Upper lobe of right lung (tissue), 1 donor: ENCODE measurements around the gene EGFL6. TPM values are rescaled to one million over a fixed set of nuclear protein-coding genes. Genes with fewer than 3 reads are reported as not detected.
"Not testable (repeated sequence)": the region's sequence is repeated elsewhere in the genome, so short reads cannot be mapped to it uniquely, and the experiment has no call there.

Experiments used
- ATAC-seq: fragments of 200-7000 bp; cut with Tn5 transposase; one replicate; pipeline ENCODE4 v1.9.1; 2020; ENCODE audit warnings: mild to moderate bottlenecking, moderate library complexity
- DNase-seq: peaks from one replicate; pipeline ENCODE4 v3.0.0-alpha.2; 2020
- H3K27ac ChIP-seq: fragments of 200-600 bp; one replicate; pipeline ENCODE4 v1.8.0; 2022
- H3K27me3 ChIP-seq: fragments of 200-600 bp; one replicate; pipeline ENCODE4 v1.8.0; 2022; ENCODE audit warnings: mild to moderate bottlenecking
- H3K36me3 ChIP-seq: fragments of 200-600 bp; one replicate; pipeline ENCODE4 v1.8.0; 2022
- H3K4me1 ChIP-seq: fragments of 200-600 bp; one replicate; pipeline ENCODE4 v1.8.0; 2022
- H3K4me3 ChIP-seq: fragments of 200-600 bp; one replicate; pipeline ENCODE4 v1.8.0; 2022; ENCODE audit warnings: mild to moderate bottlenecking
- H3K9me3 ChIP-seq: fragments of 200-600 bp; one replicate; pipeline ENCODE4 v1.8.0; 2022
- CTCF ChIP-seq: fragments of 200-600 bp; IDR thresholded peaks from one replicate; pipeline ENCODE4 v1.8.0; 2022; ENCODE audit warnings: antibody characterized with exemption
- intact Hi-C: fragments of 100-400 bp; cut with DNase I; formaldehyde crosslinking; loops from one replicate; pipeline ENCODE4 v1.11.0; 2022
- total RNA-seq: library from RNA; stranded (reverse); fragmentation: NEBNext Ultra II Directional; extraction: Animal tissue kit (Norgen Biotek cat#: 25700); gene quantifications from one replicate; pipeline ENCODE4 v1.2.1, GENCODE V29; 2021
- donor health status: DM: no; HTN: yes; CAD: no; lungs with severe emphysema.

Gene EGFL6
- total RNA-seq, 1 donor from 2014 or later, result 10.1 TPM

DNA sequence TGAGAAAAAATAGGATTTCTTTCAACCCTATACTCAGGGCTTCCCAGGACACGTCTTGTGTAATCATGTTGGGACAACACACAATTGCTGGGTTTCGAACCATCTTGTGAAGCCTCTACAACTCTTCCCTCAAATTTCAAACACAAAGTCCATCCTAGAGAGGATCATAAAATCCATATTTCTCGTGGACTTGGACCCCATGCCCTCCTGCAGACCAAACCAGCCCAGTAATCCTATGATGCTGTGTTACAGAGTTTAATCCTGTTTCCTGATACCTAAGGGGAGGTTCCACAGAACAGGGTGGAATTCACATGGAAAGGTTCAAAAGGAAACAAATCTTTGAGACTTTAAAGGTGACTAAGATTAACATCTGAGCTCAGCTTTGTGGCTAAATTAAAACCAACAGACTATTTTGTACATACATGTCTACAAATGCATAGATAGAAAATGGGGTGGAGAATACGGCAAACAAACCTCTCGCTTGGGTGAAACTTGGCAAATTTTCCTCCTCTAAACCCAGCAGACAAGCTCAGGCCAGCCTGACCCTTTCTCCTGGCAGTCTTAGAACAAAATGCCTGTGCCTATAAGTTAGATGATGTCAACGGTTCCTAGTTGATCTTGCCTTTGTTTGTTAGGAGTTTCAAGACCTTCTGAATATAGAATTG, 38.1 kb downstream of the EGFL6 start:
- Histone ChIP-seq H3K27ac (no peak overlapping the region), H3K4me3 (no peak overlapping the region), H3K27me3 (no peaks in the 10 kb centered on the region), H3K4me1 (no peaks in the 10 kb centered on the region), H3K9me3 (no peaks in the 10 kb centered on the region), H3K36me3 (no peaks in the 10 kb centered on the region)
- ATAC-seq, result no peak
- intact Hi-C loops, result no loop called here
- no peak for TF ChIP-seq CTCF
- no peak for DNase-seq

DNA sequence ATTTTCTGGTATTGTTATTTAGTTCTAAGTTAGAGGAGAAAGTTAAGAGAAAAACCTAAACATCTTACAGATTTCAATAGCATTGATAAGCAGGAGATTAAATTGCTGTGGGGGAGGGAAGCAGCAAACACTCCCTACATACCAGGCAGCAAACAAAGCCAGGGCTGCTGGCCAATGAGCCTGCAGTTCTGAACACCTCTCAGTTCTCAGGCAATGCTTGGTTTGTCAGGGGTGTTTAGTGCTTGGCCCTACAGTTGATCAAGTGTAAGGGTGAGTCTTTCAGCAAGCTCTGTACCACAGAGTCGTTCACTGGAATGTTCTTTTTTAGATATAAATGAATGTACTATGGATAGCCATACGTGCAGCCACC, 38.6 kb downstream of the EGFL6 start:
- no peak for DNase-seq
- intact Hi-C loops, result no loop called here
- H3K4me3 ChIP-seq, result no peak overlapping the region
- no peaks in the 10 kb centered on the region for H3K36me3 ChIP-seq
- no peak overlapping the region for H3K27ac ChIP-seq
- H3K27me3 ChIP-seq, result no peaks in the 10 kb centered on the region
- TF ChIP-seq CTCF, result no peak
- ATAC-seq, result no peak
- no peaks in the 10 kb centered on the region for H3K9me3 ChIP-seq
- H3K4me1 ChIP-seq, result no peaks in the 10 kb centered on the region

DNA sequence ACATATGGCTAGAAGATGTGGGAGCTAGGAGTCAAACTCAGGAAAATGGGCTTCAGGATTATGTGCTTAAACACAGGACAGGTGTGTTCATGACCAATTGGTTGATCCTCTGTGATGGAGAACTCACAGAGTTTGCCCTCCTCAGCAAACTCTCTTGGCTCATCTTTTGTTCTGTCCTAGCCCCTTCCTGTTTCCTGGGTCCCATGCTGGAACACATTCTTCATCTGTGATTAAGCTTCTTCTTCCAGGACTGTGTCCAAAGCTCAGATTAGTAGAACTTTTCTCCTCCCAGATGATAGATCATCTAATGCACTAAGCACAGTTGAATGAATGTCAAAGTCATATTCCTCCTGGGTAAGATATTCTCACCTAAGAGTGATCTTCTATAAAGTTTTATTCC, 44.8 kb downstream of the EGFL6 start:
- Histone ChIP-seq H3K9me3 (no peaks in the 10 kb centered on the region), H3K4me1 (no peaks in the 10 kb centered on the region), H3K27ac (no peak overlapping the region), H3K36me3 (no peaks in the 10 kb centered on the region), H3K4me3 (no peak overlapping the region), H3K27me3 (no peaks in the 10 kb centered on the region)
- ATAC-seq, result no peak
- TF ChIP-seq CTCF, result no peak
- no peak for DNase-seq
- intact Hi-C loops, result no loop called here

- H3K4me3 ChIP-seq, result no peak overlapping the region
- intact Hi-C loops, result no loop called here
- no peak for TF ChIP-seq CTCF
- H3K36me3 ChIP-seq, result no peaks in the 10 kb centered on the region
- no peaks in the 10 kb centered on the region for H3K4me1 ChIP-seq
- DNase-seq (no peak), ATAC-seq (no peak)
- no peaks in the 10 kb centered on the region for H3K9me3 ChIP-seq
- H3K27me3 ChIP-seq, result no peaks in the 10 kb centered on the region
- H3K27ac ChIP-seq, result no peak overlapping the region
These were observed 50.8 kb downstream of the EGFL6 start for GRCh38 chrX:13620207-13620606.

DNA sequence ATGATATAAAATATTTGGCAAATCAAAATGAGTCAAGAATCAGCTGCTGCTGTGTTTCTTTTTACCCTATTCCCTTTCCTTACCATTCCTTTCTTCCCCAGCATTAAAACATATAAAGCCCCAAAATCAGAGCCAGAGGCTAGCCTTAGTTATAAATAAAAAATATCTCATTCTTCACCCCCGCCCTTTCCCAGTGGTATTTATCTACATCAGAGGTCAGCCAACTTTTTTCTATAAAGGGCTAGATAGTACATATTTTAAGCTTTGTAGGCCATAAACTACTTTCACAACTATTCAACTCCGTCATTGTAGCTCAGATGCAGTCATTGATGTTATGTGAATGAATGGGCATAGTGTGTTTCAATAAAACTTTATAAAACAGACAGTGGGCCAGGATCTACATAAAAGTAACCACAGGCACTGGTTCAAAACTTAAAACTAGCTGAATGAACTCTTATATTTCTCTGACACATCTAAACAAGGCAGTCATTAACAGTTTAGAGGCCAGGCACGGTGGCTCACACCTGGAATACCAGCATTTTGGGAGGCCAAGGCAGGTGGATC, 53.1 kb downstream of the EGFL6 start:
- DNase-seq (no peak), ATAC-seq (no peak)
- no peak overlapping the region for H3K4me3 ChIP-seq
- H3K27ac ChIP-seq, result no peak overlapping the region
- H3K27me3 ChIP-seq, result no peaks in the 10 kb centered on the region
- H3K4me1 ChIP-seq, result no peaks in the 10 kb centered on the region
- no peaks in the 10 kb centered on the region for H3K9me3 ChIP-seq
- intact Hi-C loops, result no loop called here
- H3K36me3 ChIP-seq, result no peaks in the 10 kb centered on the region
- TF ChIP-seq CTCF, result no peak

GRCh38 chrX:13627306-13627705, 57.9 kb downstream of the EGFL6 start:
- Histone ChIP-seq H3K4me3 (no peak overlapping the region), H3K9me3 (no peaks in the 10 kb centered on the region), H3K4me1 (no peaks in the 10 kb centered on the region), H3K36me3 (no peaks in the 10 kb centered on the region), H3K27ac (no peak overlapping the region), H3K27me3 (no peaks in the 10 kb centered on the region)
- DNase-seq (no peak), ATAC-seq (no peak)
- no peak for TF ChIP-seq CTCF
- intact Hi-C loops, result no loop called here

- intact Hi-C loops, ATAC-seq, DNase-seq, H3K4me1 ChIP-seq, H3K27me3 ChIP-seq, H3K9me3 ChIP-seq, H3K36me3 ChIP-seq, H3K4me3 ChIP-seq, H3K27ac ChIP-seq: not testable (repeated sequence)
These were observed 67.8 kb downstream of the EGFL6 start for GRCh38 chrX:13637224-13637623.
